Thyroid gland (tissue), 4 donors: ENCODE data around the gene PLEKHA3. TPM values are rescaled to one million over a fixed set of nuclear protein-coding genes. Genes with fewer than 3 reads are reported as not detected.

Experiments used
- DNase-seq, 2 donors: peaks; one replicate each; pipeline ENCODE4 v3.0.0-alpha.2; 2019
- H3K27ac ChIP-seq, 3 donors: fragments of 200-600 bp; sonication (generic); 1 replicate in 2 of 3; 2 replicates in 1 of 3; pipeline ENCODE4 v1.5.1; 2016 to 2019; ENCODE audit warnings: mild to moderate bottlenecking in 1 of 3, moderate library complexity in 1 of 3
- H3K27me3 ChIP-seq: fragments of 200-600 bp; sonication (generic); one replicate; pipeline ENCODE4 v1.5.1; 2019
- H3K36me3 ChIP-seq, 2 donors: fragments of 200-600 bp; sonication (generic); one replicate each; pipeline ENCODE4 v1.5.1; 2016 to 2019
- H3K4me1 ChIP-seq, 2 donors: fragments of 200-600 bp; sonication (generic); one replicate each; pipeline ENCODE4 v1.5.1; 2017 to 2019
- H3K4me3 ChIP-seq, 3 donors: fragments of 200-600 bp; sonication (generic); replicated peaks in 1 of 3; 1 replicate in 2 of 3; 2 replicates in 1 of 3; pipeline ENCODE4 v1.5.1; 2016; ENCODE audit warnings: mild to moderate bottlenecking in 1 of 3
- H3K9me3 ChIP-seq: fragments of 200-600 bp; sonication (generic); one replicate; pipeline ENCODE4 v1.5.1; 2017
- CTCF ChIP-seq, 6 experiments: fragments of 200-600 bp in 3 of 6; fragments of 450-650 bp in 3 of 6; sonication (generic) in 3 of 6; IDR thresholded peaks; one replicate each; pipeline ENCODE4 v1.5.1; 2016 to 2019; ENCODE audit warnings: antibody characterized with exemption in 6 of 6, mild to moderate bottlenecking in 2 of 6, inconsistent platforms in 1 of 6, moderate library complexity in 1 of 6
- POLR2A ChIP-seq, 2 donors: fragments of 450-650 bp; IDR thresholded peaks; one replicate each; pipeline ENCODE4 v1.6.1; 2017; ENCODE audit warnings: antibody characterized with exemption in 2 of 2, mild to moderate bottlenecking in 2 of 2, moderate library complexity in 1 of 2
- WGBS, 2 donors: methylation state at CpG; one replicate each; pipeline ENCODE4 v1.1.5; 2017; 5-methylcytosine and 5-hydroxymethylcytosine counted together
- intact Hi-C: fragments of 100-400 bp; cut with DNase I; formaldehyde crosslinking; loops from one replicate; pipeline ENCODE4 v1.15.1; 2023
- total RNA-seq, 4 donors: library from RNA; depleted of rRNA; stranded (reverse); fragments of >200 nt; gene quantifications; one replicate each; pipeline ENCODE4 v1.2.3, GENCODE V29; 2016

The PLEKHA3 gene
- total RNA-seq, 4 donors from 2014 or later, result 12.3 to 23.5 (median 15.6) TPM

- no peak for TF ChIP-seq POLR2A (IDR thresholded peaks at IDR 0.05)
- TF ChIP-seq CTCF (IDR thresholded peaks at IDR 0.05), result no peak
- Histone ChIP-seq H3K4me1 (peaks cover 0 to 4% of the 10 kb centered on the region in 2 donors), H3K4me3 (no peak overlapping the region), H3K36me3 (no peaks in the 10 kb centered on the region), H3K27me3 (no peaks in the 10 kb centered on the region), H3K27ac (no peak overlapping the region), H3K9me3 (no peaks in the 10 kb centered on the region)
- intact Hi-C loops, result no loop called here
- no peak for DNase-seq
- WGBS, 2 donors, result 96 to 97% methylated on average over 2 of the region's 2 CpGs
Observed at GRCh38 chr2:178473373-178473772, 6.9 kb upstream of the PLEKHA3 start.

- Histone ChIP-seq H3K27me3 (no peaks in the 10 kb centered on the region), H3K9me3 (no peaks in the 10 kb centered on the region), H3K36me3 (no peaks in the 10 kb centered on the region), H3K4me1 (peaks cover 0 to 4% of the 10 kb centered on the region in 2 donors), H3K27ac (no peak overlapping the region), H3K4me3 (no peak overlapping the region)
- intact Hi-C loops, result no loop called here
- TF ChIP-seq CTCF (IDR thresholded peaks at IDR 0.05), result no peak
- TF ChIP-seq POLR2A (IDR thresholded peaks at IDR 0.05), result no peak
- peak; percentile 15 to 26 for DNase-seq
- WGBS, 2 donors, result 63 to 66% methylated on average over 4 of the region's 4 CpGs
Observed at GRCh38 chr2:178473931-178474330, 6.3 kb upstream of the PLEKHA3 start.

- no peaks in the 10 kb centered on the region for H3K9me3 ChIP-seq
Observed at GRCh38 chr2:178474560-178474959, 5.7 kb upstream of the PLEKHA3 start.

GRCh38 chr2:178476477-178476876 lies 3.8 kb upstream of the PLEKHA3 start:
- intact Hi-C loops, result no loop called here
- DNase-seq, result no peak
- TF ChIP-seq POLR2A (IDR thresholded peaks at IDR 0.05) (no peak), CTCF (IDR thresholded peaks at IDR 0.05) (no peak)
- H3K27me3 ChIP-seq, result no peaks in the 10 kb centered on the region
- H3K36me3 ChIP-seq, result no peaks in the 10 kb centered on the region
- peaks cover 7 to 17% of the 10 kb centered on the region in 2 donors for H3K4me1 ChIP-seq
- H3K27ac ChIP-seq, result no peak overlapping the region
- no peaks in the 10 kb centered on the region for H3K9me3 ChIP-seq
- no peak overlapping the region for H3K4me3 ChIP-seq

More at GRCh38 chr2:178474560-178474959, 5.7 kb upstream of the PLEKHA3 start:
- 98 to 99% methylated on average over 5 of the region's 5 CpGs for WGBS, 2 donors
- H3K36me3 ChIP-seq, result no peaks in the 10 kb centered on the region
- no peak overlapping the region for H3K27ac ChIP-seq
- intact Hi-C loops, result no loop called here
- no peaks in the 10 kb centered on the region for H3K27me3 ChIP-seq
- DNase-seq, result no peak
- peaks cover 2 to 10% of the 10 kb centered on the region in 2 donors for H3K4me1 ChIP-seq
- H3K4me3 ChIP-seq, result no peak overlapping the region
- TF ChIP-seq POLR2A (IDR thresholded peaks at IDR 0.05), result no peak
- no peak for TF ChIP-seq CTCF (IDR thresholded peaks at IDR 0.05)

GRCh38 chr2:178477443-178478129 lies 2.7 kb upstream of the PLEKHA3 start:
- Histone ChIP-seq H3K27me3 (no peaks in the 10 kb centered on the region), H3K9me3 (no peaks in the 10 kb centered on the region), H3K4me1 (peaks cover 18 to 28% of the 10 kb centered on the region in 2 donors), H3K4me3 (peak overlapping the region; percentile 43 to 63 (median 53)), H3K36me3 (no peaks in the 10 kb centered on the region), H3K27ac (peak overlapping the region; percentile 95 to 97 (median 97))
- no peak for DNase-seq
- 19 to 23% methylated on average over 3 of the region's 3 CpGs for WGBS, 2 donors
- intact Hi-C loops, result no loop called here
- TF ChIP-seq POLR2A (IDR thresholded peaks at IDR 0.05) (no peak), CTCF (IDR thresholded peaks at IDR 0.05) (no peak)
